SK-N-SH (cell line): Measurements from ENCODE around the gene HTRA3. TPM values are rescaled to one million over a fixed set of nuclear protein-coding genes. Genes with fewer than 3 reads are reported as not detected.

Experiments
- CTCF ChIA-PET: fragments of 300-600, 350-600 bp; formaldehyde crosslinking; extraction: SDS; loops from one replicate; lab custom pipeline; 2021; lab: Yijun Ruan, JAX
- POLR2A ChIA-PET: fragments of 350-600 bp; sonication (Branson Sonifier 250); formaldehyde crosslinking; extraction: SDS; loops from one replicate; lab custom pipeline; 2020; ENCODE audit warnings: antibody characterized with exemption, inconsistent platforms; lab: Yijun Ruan, JAX
- DNase-seq: peaks from one replicate; pipeline ENCODE4 v3.0.0; 2012
- H2AFZ ChIP-seq: fragments of 200-600 bp; sonication (generic); 2 replicates; pipeline ENCODE4 v1.8.1; 2016; ENCODE audit warnings: antibody characterized with exemption, mild to moderate bottlenecking, low read depth
- H3F3A ChIP-seq: fragments of 200-600 bp; sonication (generic); replicated peaks from 2 replicates; pipeline ENCODE3; 2016; ENCODE audit warnings: antibody characterized with exemption, mild to moderate bottlenecking; ENCODE audit not compliant: insufficient read depth
- H3K27ac ChIP-seq, 2 experiments: fragments of 200-500 bp in 1 of 2; fragments of 200-600 bp in 1 of 2; sonication (Bioruptor generic) in 1 of 2; sonication (generic), shearing (Covaris generic) in 1 of 2; 2 replicates each; pipeline versions ENCODE4 v1.5.1 to v1.6.1; 2014 to 2016; ENCODE audit warnings: low read depth in 2 of 2, inconsistent platforms in 1 of 2, low read length in 1 of 2, mild to moderate bottlenecking in 1 of 2, mixed read lengths in 1 of 2
- H3K27me3 ChIP-seq: fragments of 200-600 bp; sonication (generic), shearing (Covaris generic); 2 replicates; pipeline ENCODE4 v1.6.1; 2016; ENCODE audit warnings: mixed run types; ENCODE audit not compliant: insufficient read depth
- H3K36me3 ChIP-seq, 2 experiments: fragments of 200-500 bp in 1 of 2; fragments of 200-600 bp in 1 of 2; sonication (Bioruptor generic) in 1 of 2; sonication (generic) in 1 of 2; replicated peaks in 1 of 2; 2 replicates each; pipeline versions ENCODE3 to v1.5.1; 2014 to 2016; ENCODE audit warnings: low read length in 1 of 2, mild to moderate bottlenecking in 1 of 2; ENCODE audit not compliant: insufficient read depth in 2 of 2, control insufficient read depth in 1 of 2
- H3K4me1 ChIP-seq, 2 experiments: fragments of 200-500 bp in 1 of 2; fragments of 200-600 bp in 1 of 2; sonication (Bioruptor generic) in 1 of 2; sonication (generic), shearing (Covaris generic) in 1 of 2; 2 replicates each; pipeline versions ENCODE4 v1.5.1 to v1.6.1; 2014 to 2016; ENCODE audit warnings: low read depth in 1 of 2, low read length in 1 of 2, mixed run types in 1 of 2; ENCODE audit not compliant: insufficient read depth in 2 of 2, control insufficient read depth in 1 of 2
- H3K4me2 ChIP-seq: fragments of 200-600 bp; sonication (generic), shearing (Covaris generic); 2 replicates; pipeline ENCODE4 v1.6.1; 2017; ENCODE audit warnings: mixed run types
- H3K4me3 ChIP-seq, 2 experiments: fragments of 200-500 bp in 1 of 2; fragments of 200-600 bp in 1 of 2; sonication (Bioruptor generic) in 1 of 2; sonication (generic), shearing (Covaris generic) in 1 of 2; 2 replicates each; pipeline versions ENCODE4 v1.5.1 to v1.8.1; 2014 to 2016; ENCODE audit warnings: low read depth in 2 of 2, inconsistent platforms in 1 of 2, low read length in 1 of 2, mild to moderate bottlenecking in 1 of 2, mixed read lengths in 1 of 2, moderate library complexity in 1 of 2
- H3K79me2 ChIP-seq: fragments of 200-600 bp; sonication (generic); 2 replicates; pipeline ENCODE4 v1.8.1; 2017; ENCODE audit warnings: mild to moderate bottlenecking; ENCODE audit not compliant: insufficient read depth
- H3K9ac ChIP-seq: fragments of 200-600 bp; sonication (generic); 2 replicates; pipeline ENCODE4 v1.6.1; 2017; ENCODE audit warnings: mixed run types
- H3K9me2 ChIP-seq: fragments of 200-600 bp; sonication (generic); 2 replicates; pipeline ENCODE4 v1.6.1; 2017; ENCODE audit warnings: mixed run types
- H3K9me3 ChIP-seq: fragments of 200-600 bp; sonication (generic); 2 replicates; pipeline ENCODE4 v1.6.1; 2017; ENCODE audit warnings: mixed run types, mild to moderate bottlenecking, moderate library complexity
- H4K20me1 ChIP-seq: fragments of 200-600 bp; sonication (generic); 2 replicates; pipeline ENCODE4 v1.6.1; 2017; ENCODE audit warnings: mild to moderate bottlenecking, mixed run types; ENCODE audit not compliant: insufficient read depth
- CHD2 ChIP-seq: fragments of 150-350 bp; IDR thresholded peaks from 2 replicates; pipeline ENCODE4 v1.6.1; 2018; ENCODE audit warnings: low read length; ENCODE audit not compliant: partially characterized antibody
- CTCF ChIP-seq: fragments of 200-600 bp; sonication (generic); IDR thresholded peaks from 2 replicates; pipeline ENCODE4 v1.6.1; 2017; ENCODE audit warnings: antibody characterized with exemption, mild to moderate bottlenecking, moderate library complexity
- EP300 ChIP-seq, 2 experiments: IDR thresholded peaks; 2 replicates each; pipeline versions ENCODE4 v1.4.0 to v1.6.1; 2012; ENCODE audit warnings: borderline replicate concordance in 1 of 2, low read depth in 1 of 2, low read length in 1 of 2
- EZH2phosphoT487 ChIP-seq: fragments of 200-600 bp; sonication (generic); IDR thresholded peaks from 2 replicates; pipeline ENCODE4 v1.6.1; 2017; ENCODE audit warnings: low read depth, mixed run types, mild to moderate bottlenecking, antibody characterized with exemption, moderate library complexity, borderline replicate concordance
- GABPA ChIP-seq: IDR thresholded peaks from 2 replicates; pipeline ENCODE4 v1.4.0; 2012; ENCODE audit warnings: low read depth, mild to moderate bottlenecking
- GATA2 ChIP-seq: sonication (generic); formaldehyde crosslinking; IDR thresholded peaks from 2 replicates; pipeline ENCODE4 v1.5.0; 2020; ENCODE audit warnings: mild to moderate bottlenecking, missing genetic modification reagents
- IRF3 ChIP-seq: fragments of 150-350 bp; IDR thresholded peaks from 2 replicates; pipeline ENCODE4 v1.6.1; 2016; ENCODE audit warnings: mild to moderate bottlenecking, low read depth, low read length
- MAX ChIP-seq: IDR thresholded peaks from 2 replicates; pipeline ENCODE4 v1.4.0; 2012; ENCODE audit warnings: low read depth
- MEF2A ChIP-seq: IDR thresholded peaks from 2 replicates; pipeline ENCODE4 v1.4.0; 2012; ENCODE audit warnings: low read depth, borderline replicate concordance
- NFIC ChIP-seq: IDR thresholded peaks from 2 replicates; pipeline ENCODE4 v1.4.0; 2012; ENCODE audit warnings: borderline replicate concordance
- NRF1 ChIP-seq: IDR thresholded peaks from 2 replicates; pipeline ENCODE4 v1.6.1; 2012; ENCODE audit warnings: low read depth, mild to moderate bottlenecking, low read length
- POLR2AphosphoS5 ChIP-seq: IDR thresholded peaks from 2 replicates; pipeline ENCODE4 v1.6.1; 2012; ENCODE audit warnings: low read depth, low read length
- RFX5 ChIP-seq: IDR thresholded peaks from 2 replicates; pipeline ENCODE4 v1.6.1; 2012; ENCODE audit warnings: mild to moderate bottlenecking, improper control_type of control experiment, low read length
- RXRA ChIP-seq: IDR thresholded peaks from 2 replicates; pipeline ENCODE4 v1.4.0; 2012; ENCODE audit warnings: low read depth, mild to moderate bottlenecking, borderline replicate concordance
- SIN3A ChIP-seq: IDR thresholded peaks from 2 replicates; pipeline ENCODE4 v1.6.1; 2012; ENCODE audit warnings: low read depth, mild to moderate bottlenecking, low read length, moderate library complexity, borderline replicate concordance
- SMC3 ChIP-seq: IDR thresholded peaks from 2 replicates; pipeline ENCODE4 v1.6.1; 2012; ENCODE audit warnings: low read depth, low read length, improper control_type of control experiment
- TCF12 ChIP-seq: IDR thresholded peaks from 2 replicates; pipeline ENCODE4 v1.4.0; 2012
- USF2 ChIP-seq: fragments of 150-350 bp; IDR thresholded peaks from 2 replicates; pipeline ENCODE4 v1.6.1; 2017; ENCODE audit warnings: antibody characterized with exemption, low read length, low read depth, borderline replicate concordance
- ZBTB33 ChIP-seq: IDR thresholded peaks from 2 replicates; pipeline ENCODE4 v1.4.0; 2012; ENCODE audit warnings: low read depth, borderline replicate concordance
- WGBS: methylation state at CpG from one replicate; pipeline ENCODE4 v1.1.6; 2017; ENCODE audit warnings: low lambda C conversion rate; 5-methylcytosine and 5-hydroxymethylcytosine counted together
- polyA plus RNA-seq, 3 experiments: library from polyadenylated mRNA; depleted of rRNA; stranded (reverse); fragments of >200 nt; gene quantifications; 2 replicates each; pipeline ENCODE4 v1.2.3, GENCODE V29; 2012

The HTRA3 gene
- polyA plus RNA-seq, 1 of the 3 experiments (the other 2 are of a cell fraction) = 0.05 TPM

GRCh38 chr4:8312069-8312445, 42.5 kb downstream of the HTRA3 start:
- H3K36me3 ChIP-seq = no peaks in the 10 kb centered on the region
- no peak for TF ChIP-seq MAX
- no peak for TF ChIP-seq CTCF
- no peak for TF ChIP-seq EP300 (IDR thresholded peaks at IDR 0.05; ENCODE audit: borderline replicate concordance in 1 of 2, low read depth in 1 of 2, low read length in 1 of 2)
- no peak for TF ChIP-seq GABPA
- TF ChIP-seq SIN3A = no peak
- TF ChIP-seq SMC3 = no peak
- TF ChIP-seq MEF2A = no peak
- TF ChIP-seq NRF1 = no peak
- no peak for TF ChIP-seq GATA2 (CRISPR knock-in tag)
- TF ChIP-seq POLR2AphosphoS5 = no peak
- TF ChIP-seq ZBTB33 = no peak
- H3K27ac ChIP-seq = no peak overlapping the region
- no peaks in the 10 kb centered on the region for H3K9me2 ChIP-seq
- no peaks in the 10 kb centered on the region for H4K20me1 ChIP-seq
- no peak overlapping the region for H3K4me3 ChIP-seq
- no peaks in the 10 kb centered on the region for H3F3A ChIP-seq
- no peaks in the 10 kb centered on the region for H3K27me3 ChIP-seq
- no peak overlapping the region for H3K4me2 ChIP-seq
- H2AFZ ChIP-seq = no peak overlapping the region
- CTCF ChIA-PET = no interaction called here
- no peaks in the 10 kb centered on the region for H3K79me2 ChIP-seq
- H3K9me3 ChIP-seq = no peaks in the 10 kb centered on the region
- POLR2A ChIA-PET = no interaction called here
- 54% methylated on average over 3 of the region's 3 CpGs for WGBS
- no peak overlapping the region for H3K9ac ChIP-seq
- peaks cover 6 to 11% of the 10 kb centered on the region in 2 experiments; a peak in 2 of 4 replicates for H3K4me1 ChIP-seq
- DNase-seq = no peak

- Histone ChIP-seq H3K4me3 (no peak overlapping the region), H3K36me3 (no peaks in the 10 kb centered on the region), H3K4me1 (peaks cover 6 to 11% of the 10 kb centered on the region in 2 experiments; a peak in 2 of 4 replicates), H2AFZ (no peak overlapping the region), H3K9ac (no peak overlapping the region), H3K9me2 (no peaks in the 10 kb centered on the region), H4K20me1 (no peaks in the 10 kb centered on the region), H3K27me3 (no peaks in the 10 kb centered on the region), H3K9me3 (no peaks in the 10 kb centered on the region), H3K79me2 (no peaks in the 10 kb centered on the region), H3K4me2 (no peak overlapping the region), H3K27ac (no peak overlapping the region), H3F3A (no peaks in the 10 kb centered on the region)
- no peak for TF ChIP-seq GABPA
- TF ChIP-seq NFIC = no peak
- no peak for TF ChIP-seq TCF12
- no peak for TF ChIP-seq EZH2phosphoT487
- TF ChIP-seq RXRA = no peak
- no peak for TF ChIP-seq CHD2
- no peak for TF ChIP-seq IRF3
- no peak for TF ChIP-seq POLR2AphosphoS5
- no peak for TF ChIP-seq MEF2A
- TF ChIP-seq USF2 = no peak
- no peak for TF ChIP-seq RFX5
- no peak for DNase-seq
- CTCF ChIA-PET = no interaction called here
- POLR2A ChIA-PET = no interaction called here
Measured at GRCh38 chr4:8312976-8313375, 43.4 kb downstream of the HTRA3 start.
